Loucy (cell line): ENCODE data around the gene OR6J1.

ENCODE experiments used
- H2AFZ ChIP-seq: fragments of 200-600 bp; sonication (generic); 2 replicates; pipeline ENCODE4 v1.6.0; 2016; ENCODE audit warnings: antibody characterized with exemption, mild to moderate bottlenecking, low read length, moderate library complexity
- H3F3A ChIP-seq: fragments of 200-600 bp; 2 replicates; pipeline ENCODE4 v1.6.0; 2016; ENCODE audit warnings: antibody characterized with exemption, low read depth, mild to moderate bottlenecking
- H3K27me3 ChIP-seq: fragments of 200-600 bp; sonication (generic); 2 replicates; pipeline ENCODE4 v1.6.1; 2014; ENCODE audit warnings: low read length, mild to moderate bottlenecking; ENCODE audit not compliant: insufficient read depth, poor library complexity, severe bottlenecking
- H3K36me3 ChIP-seq: fragments of 200-600 bp; sonication (generic); 2 replicates; pipeline ENCODE4 v1.6.1; 2016; ENCODE audit warnings: low read length; ENCODE audit not compliant: insufficient read depth
- H3K4me1 ChIP-seq: fragments of 200-600 bp; sonication (generic); 2 replicates; pipeline ENCODE4 v1.5.1; 2014; ENCODE audit warnings: low read length, mild to moderate bottlenecking; ENCODE audit not compliant: insufficient read depth, poor library complexity, severe bottlenecking
- H3K4me2 ChIP-seq: fragments of 200-600 bp; sonication (generic); 2 replicates; pipeline ENCODE4 v1.6.0; 2014; ENCODE audit warnings: antibody characterized with exemption, low read length, low read depth, mild to moderate bottlenecking; ENCODE audit not compliant: poor library complexity, severe bottlenecking
- H3K4me3 ChIP-seq: fragments of 200-600 bp; sonication (generic); 2 replicates; pipeline ENCODE4 v1.5.1; 2014; ENCODE audit warnings: low read length, mild to moderate bottlenecking, mixed read lengths; ENCODE audit not compliant: poor library complexity, severe bottlenecking
- H3K79me2 ChIP-seq: fragments of 200-600 bp; sonication (generic); 2 replicates; pipeline ENCODE4 v1.6.1; 2014; ENCODE audit warnings: low read length; ENCODE audit not compliant: insufficient read depth
- H3K9ac ChIP-seq: fragments of 200-600 bp; sonication (generic); 2 replicates; pipeline ENCODE4 v1.6.0; 2014; ENCODE audit warnings: mild to moderate bottlenecking, low read depth, low read length, moderate library complexity; ENCODE audit not compliant: poor library complexity, severe bottlenecking
- H3K9me2 ChIP-seq: fragments of 200-600 bp; sonication (generic); replicated peaks from 2 replicates; pipeline ENCODE4 v1.6.1; 2016; ENCODE audit warnings: low read depth, low read length, mixed read lengths
- H3K9me3 ChIP-seq: fragments of 200-600 bp; sonication (generic); 2 replicates; pipeline ENCODE4 v1.6.1; 2014; ENCODE audit warnings: mild to moderate bottlenecking, antibody characterized with exemption, low read length, low read depth; ENCODE audit not compliant: insufficient read depth
- H4K20me1 ChIP-seq: fragments of 200-600 bp; sonication (generic); 2 replicates; pipeline ENCODE4 v1.6.0; 2014; ENCODE audit warnings: antibody characterized with exemption, low read length, mild to moderate bottlenecking; ENCODE audit not compliant: insufficient read depth, poor library complexity, severe bottlenecking
- EZH2phosphoT487 ChIP-seq: fragments of 200-600 bp; IDR thresholded peaks from 2 replicates; pipeline ENCODE4 v1.6.1; 2018; ENCODE audit warnings: antibody characterized with exemption, mild to moderate bottlenecking, moderate library complexity, borderline replicate concordance
- TF ChIP-seq, protein P1 (sequence below): fragments of 200-600 bp; sonication (generic); conservative IDR thresholded peaks from 2 replicates; pipeline ENCODE4 v1.5.1; 2014; ENCODE audit warnings: mild to moderate bottlenecking, antibody characterized with exemption, low read length

Gene OR6J1

GRCh38 chr14:22606380-22606779 is 37.8 kb downstream of the OR6J1 start:
- no peak for TF ChIP-seq EZH2phosphoT487
- TF ChIP-seq, protein P1, sequence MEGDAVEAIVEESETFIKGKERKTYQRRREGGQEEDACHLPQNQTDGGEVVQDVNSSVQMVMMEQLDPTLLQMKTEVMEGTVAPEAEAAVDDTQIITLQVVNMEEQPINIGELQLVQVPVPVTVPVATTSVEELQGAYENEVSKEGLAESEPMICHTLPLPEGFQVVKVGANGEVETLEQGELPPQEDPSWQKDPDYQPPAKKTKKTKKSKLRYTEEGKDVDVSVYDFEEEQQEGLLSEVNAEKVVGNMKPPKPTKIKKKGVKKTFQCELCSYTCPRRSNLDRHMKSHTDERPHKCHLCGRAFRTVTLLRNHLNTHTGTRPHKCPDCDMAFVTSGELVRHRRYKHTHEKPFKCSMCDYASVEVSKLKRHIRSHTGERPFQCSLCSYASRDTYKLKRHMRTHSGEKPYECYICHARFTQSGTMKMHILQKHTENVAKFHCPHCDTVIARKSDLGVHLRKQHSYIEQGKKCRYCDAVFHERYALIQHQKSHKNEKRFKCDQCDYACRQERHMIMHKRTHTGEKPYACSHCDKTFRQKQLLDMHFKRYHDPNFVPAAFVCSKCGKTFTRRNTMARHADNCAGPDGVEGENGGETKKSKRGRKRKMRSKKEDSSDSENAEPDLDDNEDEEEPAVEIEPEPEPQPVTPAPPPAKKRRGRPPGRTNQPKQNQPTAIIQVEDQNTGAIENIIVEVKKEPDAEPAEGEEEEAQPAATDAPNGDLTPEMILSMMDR = no peak
- Histone ChIP-seq H3K4me3 (no peak overlapping the region), H4K20me1 (no peaks in the 10 kb centered on the region), H2AFZ (no peak overlapping the region), H3K4me2 (no peak overlapping the region), H3K79me2 (no peaks in the 10 kb centered on the region), H3F3A (no peaks in the 10 kb centered on the region), H3K9me2 (no peaks in the 10 kb centered on the region), H3K9me3 (no peaks in the 10 kb centered on the region), H3K36me3 (no peaks in the 10 kb centered on the region; the same call in 1 of the 2 replicates), H3K27me3 (no peaks in the 10 kb centered on the region), H3K9ac (no peak overlapping the region), H3K4me1 (peaks cover 11% of the 10 kb centered on the region)

DNA sequence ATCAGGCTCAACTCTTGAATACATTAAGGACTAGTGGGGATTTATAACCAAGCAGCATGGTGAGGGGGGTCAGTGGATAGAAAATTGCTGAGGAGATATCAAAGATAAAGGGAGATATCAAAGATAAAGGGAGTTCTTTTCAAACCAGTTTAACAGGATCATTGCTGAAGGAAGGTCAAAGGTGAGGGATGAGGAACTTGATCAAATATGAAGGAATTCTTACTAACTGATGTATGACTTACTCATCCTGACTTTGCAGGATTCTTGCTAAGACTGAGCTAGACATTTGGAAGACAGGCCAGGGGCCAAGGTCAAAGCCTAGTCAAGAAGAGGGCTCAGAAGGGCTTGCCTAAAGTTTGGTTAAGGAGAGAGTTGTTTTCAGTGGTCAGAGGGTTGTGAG is 41.3 kb downstream of the OR6J1 start:
- Histone ChIP-seq H3K9me3 (no peaks in the 10 kb centered on the region), H3K79me2 (peaks cover 7% of the 10 kb centered on the region; the same call in 1 of the 2 replicates), H3K4me2 (no peak overlapping the region), H3K9me2 (no peaks in the 10 kb centered on the region), H2AFZ (no peak overlapping the region), H3K27me3 (no peaks in the 10 kb centered on the region), H3K36me3 (no peaks in the 10 kb centered on the region), H3K9ac (no peak overlapping the region), H3K4me3 (no peak overlapping the region), H4K20me1 (no peaks in the 10 kb centered on the region), H3K4me1 (peaks cover 24% of the 10 kb centered on the region), H3F3A (no peaks in the 10 kb centered on the region)
- TF ChIP-seq, protein P1 = no peak
- TF ChIP-seq EZH2phosphoT487 = no peak

GRCh38 chr14:22601996-22602395 is 42.2 kb downstream of the OR6J1 start:
- Histone ChIP-seq H3K79me2 (peaks cover 7% of the 10 kb centered on the region; the same call in 1 of the 2 replicates), H3K9ac (no peak overlapping the region), H4K20me1 (no peaks in the 10 kb centered on the region), H3K36me3 (no peaks in the 10 kb centered on the region), H2AFZ (no peak overlapping the region), H3F3A (no peaks in the 10 kb centered on the region), H3K4me3 (no peak overlapping the region), H3K4me2 (peak overlapping the region; percentile 29), H3K9me2 (no peaks in the 10 kb centered on the region), H3K9me3 (no peaks in the 10 kb centered on the region), H3K27me3 (no peaks in the 10 kb centered on the region), H3K4me1 (peaks cover 24% of the 10 kb centered on the region)
- TF ChIP-seq EZH2phosphoT487 = no peak
- TF ChIP-seq, protein P1 = no peak
